HepG2 (cell line): Measurements from ENCODE around the gene PSMB4. TPM values are rescaled to one million over a fixed set of nuclear protein-coding genes. Genes with fewer than 3 reads are reported as not detected.
A peak's percentile ranks its signal among the peaks of the same experiment; 100 is the strongest.

Experiments used
- ADNP ChIP-seq: sonication (generic); formaldehyde crosslinking; IDR thresholded peaks from 2 replicates; pipeline ENCODE4 v1.4.0; 2020; ENCODE audit warnings: missing genetic modification reagents
- AHDC1 ChIP-seq: sonication (generic); formaldehyde crosslinking; IDR thresholded peaks from 2 replicates; pipeline ENCODE4 v1.5.1; 2020; ENCODE audit warnings: mild to moderate bottlenecking, missing genetic modification reagents, borderline replicate concordance
- ATF6 ChIP-seq: sonication (generic); formaldehyde crosslinking; conservative IDR thresholded peaks from 2 replicates; pipeline ENCODE4 v1.4.0; 2020; ENCODE audit warnings: missing genetic modification reagents
- CTCF ChIP-seq: sonication (generic); formaldehyde crosslinking; IDR thresholded peaks from 2 replicates; pipeline ENCODE4 v1.5.0; 2020; ENCODE audit warnings: mild to moderate bottlenecking, missing genetic modification reagents, moderate library complexity
- DR1 ChIP-seq: sonication (generic); formaldehyde crosslinking; IDR thresholded peaks from 2 replicates; pipeline ENCODE4 v1.8.0; 2021; ENCODE audit warnings: mild to moderate bottlenecking, missing genetic modification reagents, inconsistent platforms
- ESRRA ChIP-seq: sonication (generic); formaldehyde crosslinking; IDR thresholded peaks from 2 replicates; pipeline ENCODE4 v1.5.1; 2020; ENCODE audit warnings: mild to moderate bottlenecking, low read depth, missing genetic modification reagents
- IRF9 ChIP-seq: sonication (generic); formaldehyde crosslinking; IDR thresholded peaks from 2 replicates; pipeline ENCODE4 v1.8.0; 2022; ENCODE audit warnings: missing genetic modification reagents, mild to moderate bottlenecking, borderline replicate concordance
- NCOR1 ChIP-seq: fragments of 200-600 bp; sonication (generic); IDR thresholded peaks from 2 replicates; pipeline ENCODE4 v1.7.0; 2017; ENCODE audit warnings: antibody characterized with exemption, low read length, borderline replicate concordance
- POLR2G ChIP-seq: fragments of 200-400 bp; formaldehyde crosslinking; IDR thresholded peaks from 2 replicates; pipeline ENCODE4 v1.6.1; 2018; ENCODE audit warnings: mild to moderate bottlenecking, low read depth, low read length, moderate library complexity
- SNAI1 ChIP-seq: sonication (generic); formaldehyde crosslinking; IDR thresholded peaks from 2 replicates; pipeline ENCODE4 v1.5.0; 2020; ENCODE audit warnings: mild to moderate bottlenecking, missing genetic modification reagents, borderline replicate concordance
- ZBTB34 ChIP-seq: sonication (generic); formaldehyde crosslinking; IDR thresholded peaks from 2 replicates; pipeline ENCODE4 v1.8.0; 2022; ENCODE audit warnings: mild to moderate bottlenecking, missing genetic modification reagents
- ZNF101 ChIP-seq: sonication (generic); formaldehyde crosslinking; IDR thresholded peaks from 2 replicates; pipeline ENCODE4 v1.4.0; 2020; ENCODE audit warnings: mild to moderate bottlenecking, low read depth, missing genetic modification reagents, borderline replicate concordance
- ZNF207 ChIP-seq: fragments of 450-650 bp; IDR thresholded peaks from 2 replicates; pipeline ENCODE4 v1.6.1; 2016; ENCODE audit warnings: antibody characterized with exemption, borderline replicate concordance
- polyA plus RNA-seq, 8 experiments: library from polyadenylated mRNA; depleted of rRNA in 3 of 8; stranded (reverse) in 7 of 8; unstranded in 1 of 8; fragments of >200 nt; fragmentation: Illumina TruSeq in 4 of 8; extraction: Trizol in 4 of 8; gene quantifications; 2 replicates each; pipeline versions ENCODE4 v1.2.1 to v1.2.3, GENCODE V29; 2011 to 2016; ENCODE audit warnings: low read depth in 4 of 8, missing spikeins in 1 of 8, mixed read lengths in 1 of 8; ENCODE audit not compliant: insufficient read depth in 1 of 8
- total RNA-seq, 5 experiments: library from RNA; depleted of rRNA; stranded (reverse); fragments of >200 nt; fragmentation: Illumina TruSeq; extraction: Trizol; gene quantifications; 2 replicates each; pipeline ENCODE4 v1.2.3, GENCODE V29; 2016; ENCODE audit warnings: low read depth in 1 of 5

PSMB4 gene
- total and polyA plus RNA-seq, 2 of the 13 experiments (the other 11 are each of a cell fraction or from before 2014, with no cell fraction given) = 336 to 383 TPM

- TF ChIP-seq CTCF (CRISPR knock-in tag) (peak; percentile 79), NCOR1 (no peak), SNAI1 (CRISPR knock-in tag) (no peak), IRF9 (CRISPR knock-in tag) (peak; percentile 69; the same call in 1 of the 2 replicates), ZBTB34 (CRISPR knock-in tag) (no peak), ZNF207 (no peak), ADNP (CRISPR knock-in tag) (no peak), ATF6 (CRISPR knock-in tag) (0 out of 2 replicates have a peak, but pooled peaks have one; percentile 19), ZNF101 (CRISPR knock-in tag) (no peak), DR1 (CRISPR knock-in tag) (0 out of 2 replicates have a peak, but pooled peaks have one; percentile 15), POLR2G (peak; percentile 94), ESRRA (CRISPR knock-in tag) (peak; percentile 55; the same call in 1 of the 2 replicates), AHDC1 (CRISPR knock-in tag) (no peak)
Observed at GRCh38 chr1:151399324-151400171, at the start of gene PSMB4 (continued).
